Liver (tissue), 3 donors: ENCODE measurements around the gene SLC7A10.
A peak's percentile ranks its signal among the peaks of the same experiment; 100 is the strongest.

Experiments
- CTCF ChIP-seq: fragments of 150-350 bp; IDR thresholded peaks from 2 replicates; pipeline ENCODE4 v1.5.1; 2017; ENCODE audit warnings: improper control_type of control experiment, low read depth, low read length; ENCODE audit not compliant: missing input control
- FOXA2 ChIP-seq: IDR thresholded peaks from 2 replicates; pipeline ENCODE4 v1.6.1; 2016; ENCODE audit warnings: antibody characterized with exemption
- RXRA ChIP-seq, 2 donors: IDR thresholded peaks; 2 replicates each; pipeline ENCODE4 v1.6.1; 2017 to 2018; ENCODE audit warnings: antibody characterized with exemption in 2 of 2, mild to moderate bottlenecking in 1 of 2
- SP1 ChIP-seq: IDR thresholded peaks from 2 replicates; pipeline ENCODE4 v1.6.1; 2018; ENCODE audit warnings: antibody characterized with exemption, mild to moderate bottlenecking
- TAF1 ChIP-seq: conservative IDR thresholded peaks from 2 replicates; pipeline ENCODE4 v1.6.1; 2016; ENCODE audit warnings: antibody characterized with exemption, mild to moderate bottlenecking
- donor health status: healthy.
- donor health status: healthy.

- TF ChIP-seq CTCF (peak; percentile 93), FOXA2 (no peak), SP1 (peak; percentile 12), RXRA (IDR thresholded peaks at IDR 0.05) (peak; percentile 22 to 34), TAF1 (no peak)
Measured at GRCh38 chr19:33235269-33235995, 9.8 kb upstream of the SLC7A10 start.
